K562 (cell line): ENCODE results near the gene ABCC10. TPM values are rescaled to one million over a fixed set of nuclear protein-coding genes. Genes with fewer than 3 reads are reported as not detected.

Experiments
- ADNP ChIP-seq: fragments of 200-800 bp; sonication (Bioruptor generic); IDR thresholded peaks from 2 replicates; pipeline ENCODE4 v1.6.1; 2016; ENCODE audit warnings: missing genetic modification characterization, missing compliant biosample characterization
- BCOR ChIP-seq: fragments of 450-650 bp; IDR thresholded peaks from 2 replicates; pipeline ENCODE4 v1.6.1; 2016
- FOXA1 ChIP-seq: fragments of 450-650 bp; IDR thresholded peaks from 2 replicates; pipeline ENCODE4 v1.6.1; 2016; ENCODE audit warnings: mild to moderate bottlenecking, borderline replicate concordance
- XRCC5 ChIP-seq: fragments of 200-400 bp; formaldehyde crosslinking; IDR thresholded peaks from 2 replicates; pipeline ENCODE4 v1.6.1; 2017; ENCODE audit warnings: low read depth, mild to moderate bottlenecking, low read length
- polyA plus RNA-seq, 8 experiments: library from polyadenylated mRNA; depleted of rRNA in 4 of 8; stranded (reverse) in 5 of 8; unstranded in 3 of 8; fragments of >200 nt; fragmentation: Nextera tagmentation in 2 of 8; fragmentation: Illumina TruSeq in 1 of 8; extraction: Ambion mirVana in 2 of 8; extraction: Trizol in 1 of 8; gene quantifications; 2 replicates each; pipeline versions ENCODE4 v1.2.1 to v1.2.3, GENCODE V29; 2011 to 2014; ENCODE audit warnings: inconsistent platforms in 1 of 8, missing spikeins in 1 of 8
- total RNA-seq, 7 experiments: library from RNA; depleted of rRNA in 6 of 7; stranded (reverse); fragments of >200 nt in 6 of 7; fragmentation: Illumina TruSeq in 2 of 7; extraction: Trizol in 2 of 7; gene quantifications; 2 replicates each; pipeline versions ENCODE4 v1.2.1 to v1.2.3, GENCODE V29; 2011 to 2021; ENCODE audit warnings: low replicate concordance in 1 of 7
- TF ChIP-seq, protein P1 (sequence below): fragments of 200-400 bp; formaldehyde crosslinking; IDR thresholded peaks from 2 replicates; pipeline ENCODE4 v1.6.1; 2017; ENCODE audit warnings: mild to moderate bottlenecking, low read depth, low read length, moderate library complexity
- TF ChIP-seq, protein P2 (sequence below): fragments of 450-650 bp; IDR thresholded peaks from 2 replicates; pipeline ENCODE4 v1.7.0; 2016; ENCODE audit warnings: borderline replicate concordance
- TF ChIP-seq, protein P3 (sequence below): IDR thresholded peaks from 3 replicates; pipeline ENCODE4 v1.6.1; 2011; ENCODE audit warnings: borderline replicate concordance, mild to moderate bottlenecking, moderate library complexity; ENCODE audit not compliant: insufficient read length; ENCODE audit errors: extremely low read depth
- TF ChIP-seq, protein P4 (sequence below): fragments of 250-450 bp; sonication (Bioruptor Pico); IDR thresholded peaks from 2 replicates; pipeline ENCODE4 v1.5.0; 2020; ENCODE audit warnings: mild to moderate bottlenecking, borderline replicate concordance
- TF ChIP-seq, protein P5 (sequence below): fragments of 450-650 bp; IDR thresholded peaks from 2 replicates; pipeline ENCODE4 v1.6.1; 2016; ENCODE audit warnings: mild to moderate bottlenecking
- TF ChIP-seq, protein P6 (sequence below): sonication (generic); IDR thresholded peaks from 2 replicates; pipeline ENCODE4 v1.6.1; 2016
- TF ChIP-seq, protein P7 (sequence below): fragments of 450-650 bp; IDR thresholded peaks from 2 replicates; pipeline ENCODE4 v1.6.1; 2014; ENCODE audit warnings: low read depth, mild to moderate bottlenecking, moderate library complexity, borderline replicate concordance

Gene ABCC10
- total and polyA plus RNA-seq, 9 of the 15 experiments (the other 6 are each of a cell fraction or from before 2014, with no cell fraction given) = 2.4 to 29.1 (median 13.7) TPM

DNA sequence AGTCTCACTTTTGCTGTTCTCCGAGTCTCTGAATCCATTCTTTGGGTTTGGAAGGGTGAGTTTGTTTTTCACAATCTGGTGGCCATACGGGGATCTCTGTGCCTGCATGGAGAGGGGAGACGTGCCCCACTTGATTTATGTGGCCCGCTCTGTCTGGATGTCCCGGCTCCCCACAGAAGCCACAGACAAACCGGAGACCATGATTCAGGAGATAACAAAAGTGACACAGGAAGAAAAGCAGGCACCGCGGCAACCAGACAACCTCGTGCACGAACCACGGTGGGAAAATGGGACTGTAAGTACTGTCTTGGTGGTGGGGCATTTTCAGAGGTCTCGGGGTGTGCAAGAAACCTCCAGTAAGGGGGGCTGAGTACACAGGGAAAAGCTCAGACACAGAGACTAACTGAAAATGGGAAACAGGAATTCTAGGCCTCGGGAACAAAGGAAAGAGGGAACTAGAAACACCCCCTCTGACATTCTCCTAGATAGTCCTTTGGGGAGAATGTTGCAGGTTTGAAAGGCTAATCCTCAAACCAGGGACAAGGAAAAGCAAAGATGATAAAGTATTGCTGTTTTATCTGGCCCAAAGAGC, 35.8 kb upstream of the ABCC10 start (continued):
- TF ChIP-seq, protein P1, sequence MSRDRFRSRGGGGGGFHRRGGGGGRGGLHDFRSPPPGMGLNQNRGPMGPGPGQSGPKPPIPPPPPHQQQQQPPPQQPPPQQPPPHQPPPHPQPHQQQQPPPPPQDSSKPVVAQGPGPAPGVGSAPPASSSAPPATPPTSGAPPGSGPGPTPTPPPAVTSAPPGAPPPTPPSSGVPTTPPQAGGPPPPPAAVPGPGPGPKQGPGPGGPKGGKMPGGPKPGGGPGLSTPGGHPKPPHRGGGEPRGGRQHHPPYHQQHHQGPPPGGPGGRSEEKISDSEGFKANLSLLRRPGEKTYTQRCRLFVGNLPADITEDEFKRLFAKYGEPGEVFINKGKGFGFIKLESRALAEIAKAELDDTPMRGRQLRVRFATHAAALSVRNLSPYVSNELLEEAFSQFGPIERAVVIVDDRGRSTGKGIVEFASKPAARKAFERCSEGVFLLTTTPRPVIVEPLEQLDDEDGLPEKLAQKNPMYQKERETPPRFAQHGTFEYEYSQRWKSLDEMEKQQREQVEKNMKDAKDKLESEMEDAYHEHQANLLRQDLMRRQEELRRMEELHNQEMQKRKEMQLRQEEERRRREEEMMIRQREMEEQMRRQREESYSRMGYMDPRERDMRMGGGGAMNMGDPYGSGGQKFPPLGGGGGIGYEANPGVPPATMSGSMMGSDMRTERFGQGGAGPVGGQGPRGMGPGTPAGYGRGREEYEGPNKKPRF = no peak
- TF ChIP-seq, protein P2, sequence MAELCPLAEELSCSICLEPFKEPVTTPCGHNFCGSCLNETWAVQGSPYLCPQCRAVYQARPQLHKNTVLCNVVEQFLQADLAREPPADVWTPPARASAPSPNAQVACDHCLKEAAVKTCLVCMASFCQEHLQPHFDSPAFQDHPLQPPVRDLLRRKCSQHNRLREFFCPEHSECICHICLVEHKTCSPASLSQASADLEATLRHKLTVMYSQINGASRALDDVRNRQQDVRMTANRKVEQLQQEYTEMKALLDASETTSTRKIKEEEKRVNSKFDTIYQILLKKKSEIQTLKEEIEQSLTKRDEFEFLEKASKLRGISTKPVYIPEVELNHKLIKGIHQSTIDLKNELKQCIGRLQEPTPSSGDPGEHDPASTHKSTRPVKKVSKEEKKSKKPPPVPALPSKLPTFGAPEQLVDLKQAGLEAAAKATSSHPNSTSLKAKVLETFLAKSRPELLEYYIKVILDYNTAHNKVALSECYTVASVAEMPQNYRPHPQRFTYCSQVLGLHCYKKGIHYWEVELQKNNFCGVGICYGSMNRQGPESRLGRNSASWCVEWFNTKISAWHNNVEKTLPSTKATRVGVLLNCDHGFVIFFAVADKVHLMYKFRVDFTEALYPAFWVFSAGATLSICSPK = no peak
- TF ChIP-seq, protein P3, sequence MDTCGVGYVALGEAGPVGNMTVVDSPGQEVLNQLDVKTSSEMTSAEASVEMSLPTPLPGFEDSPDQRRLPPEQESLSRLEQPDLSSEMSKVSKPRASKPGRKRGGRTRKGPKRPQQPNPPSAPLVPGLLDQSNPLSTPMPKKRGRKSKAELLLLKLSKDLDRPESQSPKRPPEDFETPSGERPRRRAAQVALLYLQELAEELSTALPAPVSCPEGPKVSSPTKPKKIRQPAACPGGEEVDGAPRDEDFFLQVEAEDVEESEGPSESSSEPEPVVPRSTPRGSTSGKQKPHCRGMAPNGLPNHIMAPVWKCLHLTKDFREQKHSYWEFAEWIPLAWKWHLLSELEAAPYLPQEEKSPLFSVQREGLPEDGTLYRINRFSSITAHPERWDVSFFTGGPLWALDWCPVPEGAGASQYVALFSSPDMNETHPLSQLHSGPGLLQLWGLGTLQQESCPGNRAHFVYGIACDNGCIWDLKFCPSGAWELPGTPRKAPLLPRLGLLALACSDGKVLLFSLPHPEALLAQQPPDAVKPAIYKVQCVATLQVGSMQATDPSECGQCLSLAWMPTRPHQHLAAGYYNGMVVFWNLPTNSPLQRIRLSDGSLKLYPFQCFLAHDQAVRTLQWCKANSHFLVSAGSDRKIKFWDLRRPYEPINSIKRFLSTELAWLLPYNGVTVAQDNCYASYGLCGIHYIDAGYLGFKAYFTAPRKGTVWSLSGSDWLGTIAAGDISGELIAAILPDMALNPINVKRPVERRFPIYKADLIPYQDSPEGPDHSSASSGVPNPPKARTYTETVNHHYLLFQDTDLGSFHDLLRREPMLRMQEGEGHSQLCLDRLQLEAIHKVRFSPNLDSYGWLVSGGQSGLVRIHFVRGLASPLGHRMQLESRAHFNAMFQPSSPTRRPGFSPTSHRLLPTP = no peak
- TF ChIP-seq, protein P4, sequence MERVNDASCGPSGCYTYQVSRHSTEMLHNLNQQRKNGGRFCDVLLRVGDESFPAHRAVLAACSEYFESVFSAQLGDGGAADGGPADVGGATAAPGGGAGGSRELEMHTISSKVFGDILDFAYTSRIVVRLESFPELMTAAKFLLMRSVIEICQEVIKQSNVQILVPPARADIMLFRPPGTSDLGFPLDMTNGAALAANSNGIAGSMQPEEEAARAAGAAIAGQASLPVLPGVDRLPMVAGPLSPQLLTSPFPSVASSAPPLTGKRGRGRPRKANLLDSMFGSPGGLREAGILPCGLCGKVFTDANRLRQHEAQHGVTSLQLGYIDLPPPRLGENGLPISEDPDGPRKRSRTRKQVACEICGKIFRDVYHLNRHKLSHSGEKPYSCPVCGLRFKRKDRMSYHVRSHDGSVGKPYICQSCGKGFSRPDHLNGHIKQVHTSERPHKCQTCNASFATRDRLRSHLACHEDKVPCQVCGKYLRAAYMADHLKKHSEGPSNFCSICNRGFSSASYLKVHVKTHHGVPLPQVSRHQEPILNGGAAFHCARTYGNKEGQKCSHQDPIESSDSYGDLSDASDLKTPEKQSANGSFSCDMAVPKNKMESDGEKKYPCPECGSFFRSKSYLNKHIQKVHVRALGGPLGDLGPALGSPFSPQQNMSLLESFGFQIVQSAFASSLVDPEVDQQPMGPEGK (CRISPR knock-in tag) = no peak
- no peak for TF ChIP-seq FOXA1
- no peak for TF ChIP-seq ADNP (tag)
- TF ChIP-seq, protein P5, sequence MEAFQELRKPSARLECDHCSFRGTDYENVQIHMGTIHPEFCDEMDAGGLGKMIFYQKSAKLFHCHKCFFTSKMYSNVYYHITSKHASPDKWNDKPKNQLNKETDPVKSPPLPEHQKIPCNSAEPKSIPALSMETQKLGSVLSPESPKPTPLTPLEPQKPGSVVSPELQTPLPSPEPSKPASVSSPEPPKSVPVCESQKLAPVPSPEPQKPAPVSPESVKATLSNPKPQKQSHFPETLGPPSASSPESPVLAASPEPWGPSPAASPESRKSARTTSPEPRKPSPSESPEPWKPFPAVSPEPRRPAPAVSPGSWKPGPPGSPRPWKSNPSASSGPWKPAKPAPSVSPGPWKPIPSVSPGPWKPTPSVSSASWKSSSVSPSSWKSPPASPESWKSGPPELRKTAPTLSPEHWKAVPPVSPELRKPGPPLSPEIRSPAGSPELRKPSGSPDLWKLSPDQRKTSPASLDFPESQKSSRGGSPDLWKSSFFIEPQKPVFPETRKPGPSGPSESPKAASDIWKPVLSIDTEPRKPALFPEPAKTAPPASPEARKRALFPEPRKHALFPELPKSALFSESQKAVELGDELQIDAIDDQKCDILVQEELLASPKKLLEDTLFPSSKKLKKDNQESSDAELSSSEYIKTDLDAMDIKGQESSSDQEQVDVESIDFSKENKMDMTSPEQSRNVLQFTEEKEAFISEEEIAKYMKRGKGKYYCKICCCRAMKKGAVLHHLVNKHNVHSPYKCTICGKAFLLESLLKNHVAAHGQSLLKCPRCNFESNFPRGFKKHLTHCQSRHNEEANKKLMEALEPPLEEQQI = no peak
- TF ChIP-seq XRCC5 = no peak
- TF ChIP-seq, protein P6, sequence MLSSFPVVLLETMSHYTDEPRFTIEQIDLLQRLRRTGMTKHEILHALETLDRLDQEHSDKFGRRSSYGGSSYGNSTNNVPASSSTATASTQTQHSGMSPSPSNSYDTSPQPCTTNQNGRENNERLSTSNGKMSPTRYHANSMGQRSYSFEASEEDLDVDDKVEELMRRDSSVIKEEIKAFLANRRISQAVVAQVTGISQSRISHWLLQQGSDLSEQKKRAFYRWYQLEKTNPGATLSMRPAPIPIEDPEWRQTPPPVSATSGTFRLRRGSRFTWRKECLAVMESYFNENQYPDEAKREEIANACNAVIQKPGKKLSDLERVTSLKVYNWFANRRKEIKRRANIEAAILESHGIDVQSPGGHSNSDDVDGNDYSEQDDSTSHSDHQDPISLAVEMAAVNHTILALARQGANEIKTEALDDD = no peak
- peak; percentile 48; the same call in 1 of the 2 replicates for TF ChIP-seq BCOR
- TF ChIP-seq, protein P7, sequence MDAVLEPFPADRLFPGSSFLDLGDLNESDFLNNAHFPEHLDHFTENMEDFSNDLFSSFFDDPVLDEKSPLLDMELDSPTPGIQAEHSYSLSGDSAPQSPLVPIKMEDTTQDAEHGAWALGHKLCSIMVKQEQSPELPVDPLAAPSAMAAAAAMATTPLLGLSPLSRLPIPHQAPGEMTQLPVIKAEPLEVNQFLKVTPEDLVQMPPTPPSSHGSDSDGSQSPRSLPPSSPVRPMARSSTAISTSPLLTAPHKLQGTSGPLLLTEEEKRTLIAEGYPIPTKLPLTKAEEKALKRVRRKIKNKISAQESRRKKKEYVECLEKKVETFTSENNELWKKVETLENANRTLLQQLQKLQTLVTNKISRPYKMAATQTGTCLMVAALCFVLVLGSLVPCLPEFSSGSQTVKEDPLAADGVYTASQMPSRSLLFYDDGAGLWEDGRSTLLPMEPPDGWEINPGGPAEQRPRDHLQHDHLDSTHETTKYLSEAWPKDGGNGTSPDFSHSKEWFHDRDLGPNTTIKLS = no peak
